MM.1S (cell line): ENCODE measurements around the gene LRIT1.

ENCODE experiments used
- CTCF ChIP-seq: fragments of 300-600 bp; sonication (generic); IDR thresholded peaks from 2 replicates; pipeline ENCODE4 v1.5.1; 2016; ENCODE audit warnings: antibody characterized with exemption, low read length, mixed read lengths
- EZH2 ChIP-seq: fragments of 300-600 bp; sonication (generic); optimal IDR thresholded peaks from 2 replicates; pipeline ENCODE3; 2017; ENCODE audit warnings: low read depth, mild to moderate bottlenecking, antibody characterized with exemption, low read length, mixed read lengths
- EZH2phosphoT487 ChIP-seq: fragments of 300-600 bp; sonication (generic); IDR thresholded peaks from 2 replicates; pipeline ENCODE4 v1.6.1; 2018; ENCODE audit warnings: antibody characterized with exemption, low read length

DNA sequence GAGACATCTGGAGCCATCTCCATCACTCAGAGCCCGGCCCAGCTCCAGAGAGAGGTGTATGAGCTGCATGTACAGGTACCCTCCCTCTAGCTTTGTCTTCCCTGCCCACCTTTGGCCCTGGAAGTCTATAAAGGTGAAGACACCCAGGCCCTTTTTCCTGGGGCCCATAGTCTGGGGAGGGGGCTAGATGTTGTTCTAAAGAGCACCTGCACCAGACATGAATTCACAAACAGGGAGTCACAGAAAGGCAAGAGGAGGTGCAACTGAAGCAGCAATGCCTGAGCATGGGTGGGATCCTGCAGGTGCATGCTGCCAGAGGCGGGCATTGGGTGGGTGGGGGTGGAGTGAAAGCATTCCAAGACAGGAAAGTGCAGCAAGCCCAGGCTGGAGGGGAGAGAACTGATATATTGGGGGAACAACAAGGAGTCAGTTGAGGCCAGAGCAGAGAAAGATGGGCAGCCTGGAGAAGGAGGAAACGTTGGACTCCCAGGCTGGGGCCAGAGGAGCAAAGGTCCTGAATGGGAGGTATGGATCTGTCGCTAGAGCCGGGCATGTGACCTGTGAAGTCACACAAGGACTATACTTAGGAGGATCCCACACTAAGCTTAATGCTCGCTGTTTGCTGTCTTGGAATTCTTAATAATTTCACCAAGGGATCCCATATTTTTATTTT, 35.4 kb downstream of the LRIT1 start:
- TF ChIP-seq CTCF = no peak
- TF ChIP-seq EZH2 = no peak
- no peak for TF ChIP-seq EZH2phosphoT487
